HG03060 (cell line): ENCODE data around the gene WASF2.
"Not testable (repeated sequence)": the region's sequence is repeated elsewhere in the genome, so short reads cannot be mapped to it uniquely, and the experiment has no call there.

Experiments
- ATAC-seq: cut with Tn5 transposase; IDR thresholded peaks from one replicate; pipeline ENCODE4 v1.9.1; 2021; ENCODE audit warnings: low read depth, moderate number of reproducible peaks; ENCODE audit not compliant: unreplicated experiment

WASF2 gene

GRCh38 chr1:27400082-27400962, 89.6 kb downstream of the WASF2 start:
- ATAC-seq = no peak

DNA sequence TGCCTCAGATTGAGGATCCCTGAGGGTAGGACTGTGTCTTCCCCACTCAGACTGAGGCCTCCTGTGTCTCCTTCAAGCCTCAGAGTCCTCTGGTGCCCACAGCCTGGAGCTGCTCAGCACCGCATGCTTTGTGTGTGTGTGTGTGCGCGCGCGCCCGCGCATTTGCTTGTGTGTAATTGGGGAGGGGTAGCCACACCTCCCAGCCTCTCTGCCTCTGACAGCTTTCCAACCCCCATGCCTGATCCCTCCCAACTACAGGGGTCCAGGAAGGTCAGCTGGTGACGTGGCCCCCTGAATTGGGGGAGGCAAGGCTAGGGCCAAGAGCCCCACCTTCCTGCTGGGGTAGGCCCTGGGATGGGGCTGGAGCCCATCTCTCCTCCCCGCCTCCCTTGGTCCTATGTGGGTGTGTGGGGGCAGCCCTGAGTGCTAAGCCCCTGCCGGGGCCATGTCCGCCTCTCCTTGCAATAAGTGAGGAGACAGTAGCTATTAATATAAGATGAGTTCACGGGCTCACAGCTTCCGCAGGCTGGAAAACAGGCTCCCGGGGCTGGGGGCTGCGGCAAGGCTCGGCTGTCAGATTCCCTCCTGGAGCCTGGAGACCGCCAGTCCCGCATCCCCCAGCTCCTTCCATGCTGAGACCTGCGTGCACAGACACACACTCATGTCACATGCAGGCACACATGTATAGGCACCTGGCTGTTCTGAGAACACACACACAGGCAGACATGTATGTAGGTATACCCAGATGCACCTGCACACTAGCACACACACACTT, 90.5 kb downstream of the WASF2 start:
- ATAC-seq = no peak

- no peak for ATAC-seq
Measured at GRCh38 chr1:27398405-27399149, 91.4 kb downstream of the WASF2 start.

DNA sequence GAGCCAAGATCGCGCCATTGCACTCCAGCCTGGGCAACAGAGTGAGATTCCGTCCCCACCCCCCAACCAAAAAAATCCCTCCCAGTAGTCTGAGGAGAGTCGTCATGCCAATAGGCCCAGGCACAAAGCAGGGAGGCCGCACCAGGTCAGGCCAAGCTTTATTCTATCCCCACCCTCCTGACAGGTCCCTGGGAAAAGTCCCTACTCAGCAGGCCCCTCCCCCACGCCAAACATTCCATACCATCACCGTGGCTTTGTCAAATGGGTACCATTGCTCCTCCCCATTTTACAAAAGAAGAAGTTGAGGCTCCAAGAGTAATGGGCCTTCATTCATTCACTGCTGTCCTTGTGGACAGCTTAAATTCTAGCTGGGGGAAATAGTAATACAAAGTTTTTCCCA, 92.2 kb downstream of the WASF2 start:
- ATAC-seq = no peak

DNA sequence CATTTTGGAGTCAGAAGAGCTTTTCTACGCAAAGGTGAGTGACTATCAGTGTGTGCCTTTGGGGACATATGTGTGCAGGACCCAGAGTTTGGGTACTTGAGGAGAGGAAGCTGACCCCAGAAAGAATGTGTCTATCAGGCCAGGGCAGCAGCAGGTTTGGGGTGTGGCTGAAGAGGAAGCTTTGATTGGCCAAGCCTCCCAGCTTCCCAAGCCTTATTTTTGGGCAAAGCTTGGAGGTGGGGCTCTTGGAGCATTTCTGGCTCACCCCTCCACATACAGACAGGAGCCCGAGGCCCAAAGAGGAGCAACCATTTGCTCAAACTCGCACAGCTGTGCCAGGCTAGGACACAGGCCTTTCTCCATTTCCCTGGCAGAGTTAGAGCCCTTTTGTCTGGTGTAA, 92.9 kb downstream of the WASF2 start:
- no peak for ATAC-seq

- ATAC-seq = no peak
Measured at GRCh38 chr1:27395441-27396195, 94.3 kb downstream of the WASF2 start.

DNA sequence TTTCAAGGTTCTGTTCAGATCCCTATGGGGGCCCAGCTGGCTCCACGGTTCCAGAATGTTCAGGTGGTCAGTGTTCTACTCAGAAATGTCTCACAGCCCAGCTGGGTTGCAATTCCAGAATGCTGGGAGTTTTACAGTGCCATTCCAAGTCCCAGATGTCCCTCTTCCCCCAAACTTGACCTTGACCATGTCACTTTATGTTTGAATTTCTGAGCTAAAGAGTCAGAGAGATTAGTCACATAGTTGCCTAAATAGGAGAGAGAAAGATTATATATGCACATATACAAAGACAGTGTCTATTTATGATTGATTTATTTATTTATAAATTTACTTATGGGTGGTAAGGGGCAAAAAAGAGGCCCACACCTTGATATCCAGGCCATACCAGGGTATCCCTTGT, 95.0 kb downstream of the WASF2 start:
- no peak for ATAC-seq

- ATAC-seq = no peak
Measured at GRCh38 chr1:27394282-27394658, 95.7 kb downstream of the WASF2 start.

GRCh38 chr1:27393641-27394281, 96.2 kb downstream of the WASF2 start:
- ATAC-seq = no peak

GRCh38 chr1:27392778-27393635, 97.0 kb downstream of the WASF2 start:
- no peak for ATAC-seq

DNA sequence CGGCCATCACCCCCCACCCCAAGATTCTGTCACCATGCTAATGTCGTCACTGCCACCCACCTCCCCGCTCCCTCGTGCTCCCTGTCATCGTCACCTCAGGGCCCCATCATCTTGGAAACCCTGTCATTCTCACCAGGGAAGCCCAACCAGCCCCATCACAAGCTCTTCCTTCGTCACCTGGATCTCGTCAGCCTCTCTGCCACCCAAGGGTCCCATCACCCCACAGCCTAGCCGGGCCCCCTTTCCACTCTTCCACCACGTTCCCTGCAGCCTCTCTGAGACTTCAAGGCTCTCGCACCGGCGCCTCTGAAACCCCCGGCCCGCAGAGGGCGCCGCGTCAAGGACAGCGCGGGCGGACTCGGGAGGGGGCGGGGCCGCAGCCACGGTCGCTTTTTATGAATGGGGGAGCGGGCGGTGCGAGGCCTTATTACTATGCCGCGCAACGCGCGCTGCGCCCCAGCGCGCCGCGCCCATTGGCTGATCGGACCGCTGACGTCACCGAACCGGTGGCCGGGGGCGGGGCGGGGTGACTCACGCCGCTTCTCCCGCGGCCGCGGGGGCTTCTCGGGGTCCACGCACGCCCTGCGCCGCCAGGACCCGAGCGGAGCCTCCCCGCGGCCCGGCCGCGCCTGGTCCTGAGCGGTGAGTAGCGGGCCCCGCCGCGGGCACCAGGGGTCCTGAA, 97.7 kb downstream of the WASF2 start, which contains the start of gene GPR3:
Gene GPR3, plus strand, starts transcription at position 527 of the 682 bp plus-strand sequence. CDS start 1,177 bp downstream, outside the sequence.
- ATAC-seq = no peak

- ATAC-seq = no peak
Measured at GRCh38 chr1:27391511-27392095, 98.4 kb downstream of the WASF2 start.

- no peak for ATAC-seq
Measured at GRCh38 chr1:27388337-27389005, 101.5 kb downstream of the WASF2 start.

- not testable (repeated sequence) for ATAC-seq
Measured at GRCh38 chr1:27384797-27385196, 105.2 kb downstream of the WASF2 start.

DNA sequence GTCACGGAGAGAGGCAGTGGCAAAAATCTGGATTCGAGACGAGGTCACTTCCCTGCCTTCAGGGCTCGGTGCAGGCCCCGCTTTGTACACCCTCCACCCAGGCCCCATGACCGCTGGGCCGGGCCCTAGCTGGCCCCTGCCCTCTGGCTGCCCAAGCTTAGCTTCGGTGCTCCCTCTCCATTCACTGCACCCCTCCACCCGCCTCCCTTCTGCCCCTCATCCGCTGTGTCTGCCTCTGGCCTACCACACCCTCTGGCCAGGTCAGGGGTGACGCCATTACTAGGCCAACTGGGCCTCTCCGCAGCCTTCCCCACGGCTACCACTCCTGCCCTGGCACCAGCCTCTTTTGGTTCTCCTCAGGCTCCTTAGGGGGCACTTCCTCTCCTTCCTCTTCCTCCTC, 106.3 kb downstream of the WASF2 start:
- ATAC-seq = no peak

DNA sequence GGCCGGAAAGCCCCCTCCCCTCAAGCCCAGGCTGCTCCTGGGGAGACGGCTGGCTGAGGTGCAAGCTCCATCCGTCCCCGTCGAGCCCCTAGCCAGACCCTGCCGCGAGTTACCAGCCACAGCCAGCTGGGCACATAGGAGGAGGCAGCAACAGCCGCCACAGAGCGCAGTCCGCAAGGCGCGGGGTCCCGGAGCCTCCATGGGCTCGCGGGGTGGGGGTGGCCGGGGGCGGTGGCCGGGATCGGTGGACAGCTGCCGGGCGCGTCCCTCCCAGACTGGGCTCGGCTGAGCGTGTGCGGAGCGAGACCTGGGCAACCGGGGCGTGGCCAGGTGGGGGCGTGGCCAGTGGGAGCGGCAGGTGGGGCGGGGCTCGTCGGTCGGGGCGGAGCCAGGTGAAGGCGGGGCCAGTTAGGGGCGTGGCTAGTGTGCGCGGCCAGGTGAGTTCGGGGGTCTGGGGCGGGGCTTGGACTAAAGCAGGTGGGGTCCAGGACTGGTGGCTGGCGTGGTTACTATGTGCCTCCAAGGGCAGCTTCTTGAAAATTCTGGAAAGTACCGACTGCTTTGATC, 106.8 kb downstream of the WASF2 start, which contains the start of gene CD164L2:
Gene CD164L2, minus strand, starts transcription at position 295 of the 567 bp plus-strand sequence. Its CDS starts 94 bp downstream, at position 201.
- ATAC-seq = no peak
